BE2C (cell line): ENCODE measurements around the gene RHBDL1.
A peak's percentile ranks its signal among the peaks of the same experiment; 100 is the strongest.

ENCODE experiments used
- DNase-seq: peaks from one replicate; pipeline ENCODE4 v3.0.0-alpha.2; 2020
- H3K27me3 ChIP-seq: fragments of 250-450 bp; sonication (Bioruptor Pico); 2 replicates; pipeline ENCODE4 v1.5.1; 2020; ENCODE audit warnings: mild to moderate bottlenecking
- H3K36me3 ChIP-seq: fragments of 250-450 bp; sonication (Bioruptor Pico); 2 replicates; pipeline ENCODE4 v1.5.1; 2020; ENCODE audit warnings: mild to moderate bottlenecking
- H3K4me1 ChIP-seq: fragments of 250-450 bp; sonication (Bioruptor Pico); 2 replicates; pipeline ENCODE4 v1.5.1; 2020
- H3K4me3 ChIP-seq: 2 replicates; pipeline ENCODE4 v1.5.1; 2011; ENCODE audit warnings: low read depth, low read length
- H3K9me3 ChIP-seq: fragments of 250-450 bp; sonication (Bioruptor Pico); 2 replicates; pipeline ENCODE4 v1.5.1; 2020
- TF ChIP-seq, protein P1 (sequence below): IDR thresholded peaks from 2 replicates; pipeline ENCODE4 v1.5.1; 2012; ENCODE audit warnings: mild to moderate bottlenecking, low read depth, low read length

Gene RHBDL1

DNA sequence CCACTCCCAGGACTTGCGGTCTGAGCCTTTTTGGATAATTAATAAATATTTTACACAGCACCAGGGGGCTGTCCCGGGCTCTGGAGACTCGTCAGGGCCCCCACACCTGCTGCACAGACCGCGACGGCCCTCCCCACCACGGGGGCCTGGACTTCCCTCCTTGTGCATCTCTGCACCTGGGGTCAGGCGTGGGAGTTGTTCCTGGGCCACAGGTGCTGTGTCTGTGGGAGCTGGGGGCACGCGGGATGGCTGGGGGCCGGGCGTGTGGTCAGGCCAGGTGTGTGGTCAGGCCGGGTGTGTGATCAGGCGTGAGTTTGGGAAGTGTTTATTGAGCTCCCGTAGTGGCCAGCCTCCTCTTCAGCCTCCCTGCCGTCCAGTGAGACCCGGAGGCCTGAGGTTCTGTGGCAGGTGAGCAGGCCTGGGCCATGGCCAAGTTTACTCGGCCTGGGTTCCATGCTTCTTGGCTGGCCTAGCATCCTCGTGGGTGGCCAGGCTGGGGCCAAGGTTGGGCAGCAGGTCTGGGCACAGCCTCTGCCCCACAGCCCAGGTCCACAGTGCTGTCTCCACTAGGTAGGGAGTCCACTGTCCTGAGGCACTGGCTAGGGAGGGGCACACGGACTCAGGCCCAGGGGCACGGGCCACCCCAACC, 2.9 kb downstream of the RHBDL1 start:
- H3K9me3 ChIP-seq = no peaks in the 10 kb centered on the region
- H3K4me3 ChIP-seq = no peak overlapping the region
- H3K4me1 ChIP-seq = peaks cover 14% of the 10 kb centered on the region
- TF ChIP-seq, protein P1, sequence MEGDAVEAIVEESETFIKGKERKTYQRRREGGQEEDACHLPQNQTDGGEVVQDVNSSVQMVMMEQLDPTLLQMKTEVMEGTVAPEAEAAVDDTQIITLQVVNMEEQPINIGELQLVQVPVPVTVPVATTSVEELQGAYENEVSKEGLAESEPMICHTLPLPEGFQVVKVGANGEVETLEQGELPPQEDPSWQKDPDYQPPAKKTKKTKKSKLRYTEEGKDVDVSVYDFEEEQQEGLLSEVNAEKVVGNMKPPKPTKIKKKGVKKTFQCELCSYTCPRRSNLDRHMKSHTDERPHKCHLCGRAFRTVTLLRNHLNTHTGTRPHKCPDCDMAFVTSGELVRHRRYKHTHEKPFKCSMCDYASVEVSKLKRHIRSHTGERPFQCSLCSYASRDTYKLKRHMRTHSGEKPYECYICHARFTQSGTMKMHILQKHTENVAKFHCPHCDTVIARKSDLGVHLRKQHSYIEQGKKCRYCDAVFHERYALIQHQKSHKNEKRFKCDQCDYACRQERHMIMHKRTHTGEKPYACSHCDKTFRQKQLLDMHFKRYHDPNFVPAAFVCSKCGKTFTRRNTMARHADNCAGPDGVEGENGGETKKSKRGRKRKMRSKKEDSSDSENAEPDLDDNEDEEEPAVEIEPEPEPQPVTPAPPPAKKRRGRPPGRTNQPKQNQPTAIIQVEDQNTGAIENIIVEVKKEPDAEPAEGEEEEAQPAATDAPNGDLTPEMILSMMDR = no peak
- H3K27me3 ChIP-seq = no peaks in the 10 kb centered on the region
- H3K36me3 ChIP-seq = peaks cover 34% of the 10 kb centered on the region
- DNase-seq = no peak

DNA sequence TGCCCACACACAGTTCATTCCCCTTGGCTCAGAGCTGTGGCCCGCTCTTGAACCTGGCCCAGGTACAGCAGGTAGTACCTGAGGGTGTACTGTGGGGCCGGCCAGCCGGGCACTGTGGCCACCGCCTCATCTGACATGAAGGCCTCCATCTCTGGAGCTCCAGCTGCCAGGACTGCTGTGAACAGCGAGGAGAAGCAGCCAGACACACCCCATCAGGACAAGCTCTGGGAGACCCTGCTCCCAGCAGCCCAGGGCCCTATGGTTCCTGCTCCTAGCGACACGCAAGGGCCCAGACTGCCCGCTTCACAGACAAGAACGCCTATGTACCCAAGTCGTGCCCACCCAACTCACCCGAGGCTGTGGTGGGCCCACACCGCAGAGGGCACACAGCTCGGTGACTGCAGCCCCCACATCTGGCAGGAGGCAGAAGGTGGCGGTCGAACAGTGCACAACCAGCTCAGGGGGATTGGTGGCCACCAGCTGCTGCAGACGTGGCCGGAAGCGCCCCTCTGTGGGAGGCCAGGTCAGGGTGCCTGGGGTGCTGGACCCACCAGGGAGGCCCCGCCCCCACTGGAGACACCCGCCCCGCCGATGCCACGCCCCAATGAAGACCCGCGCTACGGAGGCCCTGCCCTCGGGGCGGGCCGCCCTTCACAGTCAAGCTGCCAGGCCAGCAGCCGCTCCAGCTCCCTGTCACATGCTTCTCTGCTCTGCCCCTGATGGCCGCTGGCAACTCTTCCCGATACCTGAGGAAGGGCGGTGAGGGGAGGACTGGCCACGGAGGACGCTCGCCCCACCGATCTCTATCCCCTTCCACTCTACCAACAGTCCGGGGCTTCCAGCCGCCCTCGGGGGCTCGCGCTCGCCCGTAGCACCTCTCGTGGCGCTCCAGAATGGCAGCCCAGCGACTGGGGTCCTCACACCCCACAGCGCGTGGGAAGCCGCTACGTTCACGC, 3.7 kb downstream of the RHBDL1 start:
- TF ChIP-seq, protein P1 = no peak

GRCh38 chr16:679814-680624, 4.5 kb downstream of the RHBDL1 start, which contains the start of gene STUB1:
TSS of gene STUB1 (plus strand) at chr16:680410. CDS start at chr16:680526, 116 bp downstream.
- peak; percentile 95 for DNase-seq
- Histone ChIP-seq H3K9me3 (no peaks in the 10 kb centered on the region), H3K4me3 (peak within 1 kb of the TSS; percentile 91), H3K27me3 (no peaks in the 10 kb centered on the region), H3K36me3 (peaks cover 30% of the 10 kb centered on the region), H3K4me1 (peaks cover 14% of the 10 kb centered on the region)
- TF ChIP-seq, protein P1 = no peak

More for the DNA sequence above, 3.7 kb downstream of the RHBDL1 start:
- Histone ChIP-seq H3K4me1 (peaks cover 14% of the 10 kb centered on the region), H3K27me3 (no peaks in the 10 kb centered on the region), H3K9me3 (no peaks in the 10 kb centered on the region), H3K36me3 (peaks cover 30% of the 10 kb centered on the region), H3K4me3 (peak overlapping the region; percentile 58)
- DNase-seq = peak; percentile 90

DNA sequence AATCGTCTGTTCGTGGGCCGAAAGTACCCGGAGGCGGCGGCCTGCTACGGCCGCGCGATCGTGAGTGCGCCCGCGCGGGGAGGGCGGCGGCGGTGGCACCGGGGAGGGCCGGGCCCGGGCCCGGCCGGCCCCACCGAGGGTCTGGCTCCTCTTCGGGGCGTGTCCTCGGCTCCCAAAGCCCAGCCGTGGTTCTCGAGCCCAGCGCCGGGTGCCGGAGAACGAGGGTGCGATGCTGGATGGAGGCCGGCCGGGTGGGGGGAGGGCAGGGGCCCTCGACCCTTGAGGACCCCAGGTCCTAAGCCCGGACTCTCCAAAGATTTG, 5.1 kb downstream of the RHBDL1 start:
- Histone ChIP-seq H3K27me3 (no peaks in the 10 kb centered on the region), H3K4me1 (peaks cover 15% of the 10 kb centered on the region), H3K9me3 (no peaks in the 10 kb centered on the region), H3K36me3 (peaks cover 35% of the 10 kb centered on the region), H3K4me3 (peak overlapping the region; percentile 91)
- no peak for DNase-seq
- TF ChIP-seq, protein P1 = no peak

DNA sequence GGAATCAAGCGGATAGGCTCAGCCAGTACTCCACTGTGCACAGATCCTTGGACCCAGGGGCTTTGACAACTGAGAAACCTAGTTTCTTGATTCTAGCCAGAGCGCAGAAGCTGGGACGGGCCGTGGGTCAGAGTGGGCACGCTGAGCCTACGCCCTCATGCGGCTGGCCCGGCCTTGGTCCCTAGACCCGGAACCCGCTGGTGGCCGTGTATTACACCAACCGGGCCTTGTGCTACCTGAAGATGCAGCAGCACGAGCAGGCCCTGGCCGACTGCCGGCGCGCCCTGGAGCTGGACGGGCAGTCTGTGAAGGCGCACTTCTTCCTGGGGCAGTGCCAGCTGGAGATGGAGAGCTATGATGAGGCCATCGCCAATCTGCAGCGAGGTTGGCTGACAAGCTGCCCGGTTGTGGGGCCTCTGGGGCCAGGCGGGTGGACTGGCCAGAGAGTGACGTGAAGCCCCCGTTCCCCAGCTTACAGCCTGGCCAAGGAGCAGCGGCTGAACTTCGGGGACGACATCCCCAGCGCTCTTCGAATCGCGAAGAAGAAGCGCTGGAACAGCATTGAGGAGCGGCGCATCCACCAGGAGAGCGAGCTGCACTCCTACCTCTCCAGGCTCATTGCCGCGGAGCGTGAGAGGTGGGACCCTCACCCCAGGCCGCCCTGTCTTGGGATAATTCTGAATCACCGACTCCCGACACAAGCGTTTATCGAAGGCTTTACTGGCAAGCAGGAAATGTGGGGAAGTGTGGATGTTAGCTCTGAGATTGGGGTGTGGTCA, 5.7 kb downstream of the RHBDL1 start:
- no peaks in the 10 kb centered on the region for H3K27me3 ChIP-seq
- peaks cover 15% of the 10 kb centered on the region for H3K4me1 ChIP-seq
- H3K9me3 ChIP-seq = no peaks in the 10 kb centered on the region
- H3K36me3 ChIP-seq = peaks cover 41% of the 10 kb centered on the region
- TF ChIP-seq, protein P1 = peak; percentile 16; the same call in 1 of the 2 replicates
- peak overlapping the region; percentile 91 for H3K4me3 ChIP-seq
- DNase-seq = peak; percentile 50
